DMS114 treated with DMSO at 0.1 percent for 48 hours (cell line): ENCODE data around the gene ONECUT3.

Experiments used
- DNase-seq: peaks from one replicate; lab custom pipeline; 2025; ENCODE audit not compliant: unreplicated experiment; lab: John Stamatoyannopoulos, UW

Gene ONECUT3

DNA sequence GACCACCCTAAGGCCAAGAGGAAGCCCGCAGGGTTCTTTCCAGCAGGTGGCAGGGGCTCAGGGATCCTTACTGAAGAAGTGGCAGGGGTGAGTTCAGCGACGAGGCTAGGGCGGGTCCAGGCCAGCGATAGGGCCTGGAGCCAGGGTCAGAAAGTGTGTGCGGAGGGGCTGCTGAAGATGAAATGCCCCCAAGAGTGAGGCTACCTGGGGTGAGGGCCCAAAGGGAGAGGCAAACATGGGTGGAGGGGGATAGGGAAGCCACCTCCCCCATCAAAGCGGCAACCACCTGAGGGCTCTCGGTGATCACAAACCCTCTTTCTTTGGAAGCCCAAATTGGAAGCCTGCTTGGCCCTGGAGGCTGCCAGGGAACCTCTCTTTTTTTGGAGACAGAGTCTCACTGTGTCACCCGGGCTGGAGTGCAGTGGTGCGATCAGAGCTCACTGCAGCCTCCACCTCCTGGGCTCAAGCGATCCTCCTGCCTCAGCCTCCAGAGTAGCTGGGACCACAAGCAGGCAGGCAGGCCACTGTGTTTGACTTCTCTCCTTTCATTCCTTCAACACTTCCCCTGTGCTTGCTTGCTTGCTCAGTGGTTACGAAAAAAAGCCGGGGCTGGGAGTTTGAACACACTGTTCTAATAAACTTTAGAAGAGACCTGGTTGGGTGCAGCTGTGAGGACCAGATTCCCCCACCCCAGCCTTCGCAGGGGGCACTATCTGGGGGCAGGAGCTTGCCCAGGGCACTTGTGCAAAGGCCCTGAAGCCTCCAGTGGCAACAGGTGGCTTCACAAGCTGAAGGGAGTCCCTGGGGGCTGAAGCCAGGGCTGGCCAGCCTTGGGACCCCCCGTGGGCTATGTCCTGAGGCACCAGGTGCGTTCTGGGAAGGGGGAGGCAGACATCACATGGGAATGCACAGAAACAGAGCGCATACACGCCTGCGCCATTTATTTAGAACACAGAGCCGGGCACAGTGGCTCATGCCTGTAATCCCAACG, 60.2 kb downstream of the ONECUT3 start:
- no peak for DNase-seq

DNA sequence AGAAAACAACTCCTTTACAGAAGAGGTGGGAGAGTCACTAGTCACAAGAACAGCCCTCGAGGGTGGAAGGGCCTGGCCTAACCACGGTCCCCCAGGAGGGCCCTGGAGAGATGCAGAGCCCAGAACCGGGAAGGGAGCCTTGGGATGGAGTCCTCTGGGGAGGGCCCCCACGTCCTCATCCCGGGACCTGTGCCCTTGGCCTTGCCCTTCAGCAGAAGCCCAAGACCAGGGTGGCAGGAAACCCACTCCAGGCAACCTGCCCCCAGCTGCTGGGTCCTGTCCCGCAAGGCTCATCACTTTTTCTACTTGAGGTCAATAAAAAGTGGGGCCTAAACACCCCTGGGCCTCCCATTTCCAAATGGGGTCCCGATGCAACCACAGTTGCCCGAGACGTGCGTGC, 61.1 kb downstream of the ONECUT3 start:
- DNase-seq: no peak

DNA sequence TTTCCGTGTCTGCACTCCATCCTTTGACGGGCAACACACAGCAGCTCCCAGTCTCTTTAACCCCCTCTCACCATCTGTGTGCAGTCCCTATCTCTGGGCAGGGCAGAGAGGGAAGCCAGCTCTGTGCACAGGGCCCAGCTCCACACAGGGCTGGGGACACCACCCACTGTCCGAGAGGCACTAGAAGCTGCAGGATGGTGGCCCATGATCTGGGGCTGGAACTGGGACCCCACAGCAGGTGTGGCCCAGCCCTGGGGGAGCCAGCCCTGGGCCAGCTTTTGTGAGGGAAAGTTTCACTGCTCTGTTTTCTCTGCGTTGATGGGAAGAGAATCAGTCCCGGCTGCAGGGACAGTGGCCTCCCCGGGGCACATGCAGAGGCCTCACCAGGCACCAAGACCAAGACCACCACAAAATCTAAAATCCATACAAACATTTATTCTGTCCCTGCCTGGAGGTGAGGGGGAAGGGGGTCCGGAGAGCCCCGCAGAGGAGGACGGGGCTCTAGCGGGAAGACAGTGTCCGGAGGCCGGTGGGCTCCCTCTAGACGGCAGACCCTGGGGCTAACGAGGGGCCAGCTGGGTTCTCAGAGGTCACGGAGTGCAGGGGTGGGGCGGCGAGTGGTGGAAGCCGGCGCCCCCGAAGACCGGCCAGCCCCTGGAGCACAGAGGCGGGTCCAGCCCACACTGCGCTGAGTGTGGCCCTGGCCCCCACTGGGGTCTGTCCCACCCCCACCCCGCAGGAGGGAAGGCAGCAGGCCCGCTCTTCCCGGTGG, 61.7 kb downstream of the ONECUT3 start:
- DNase-seq: no peak

DNA sequence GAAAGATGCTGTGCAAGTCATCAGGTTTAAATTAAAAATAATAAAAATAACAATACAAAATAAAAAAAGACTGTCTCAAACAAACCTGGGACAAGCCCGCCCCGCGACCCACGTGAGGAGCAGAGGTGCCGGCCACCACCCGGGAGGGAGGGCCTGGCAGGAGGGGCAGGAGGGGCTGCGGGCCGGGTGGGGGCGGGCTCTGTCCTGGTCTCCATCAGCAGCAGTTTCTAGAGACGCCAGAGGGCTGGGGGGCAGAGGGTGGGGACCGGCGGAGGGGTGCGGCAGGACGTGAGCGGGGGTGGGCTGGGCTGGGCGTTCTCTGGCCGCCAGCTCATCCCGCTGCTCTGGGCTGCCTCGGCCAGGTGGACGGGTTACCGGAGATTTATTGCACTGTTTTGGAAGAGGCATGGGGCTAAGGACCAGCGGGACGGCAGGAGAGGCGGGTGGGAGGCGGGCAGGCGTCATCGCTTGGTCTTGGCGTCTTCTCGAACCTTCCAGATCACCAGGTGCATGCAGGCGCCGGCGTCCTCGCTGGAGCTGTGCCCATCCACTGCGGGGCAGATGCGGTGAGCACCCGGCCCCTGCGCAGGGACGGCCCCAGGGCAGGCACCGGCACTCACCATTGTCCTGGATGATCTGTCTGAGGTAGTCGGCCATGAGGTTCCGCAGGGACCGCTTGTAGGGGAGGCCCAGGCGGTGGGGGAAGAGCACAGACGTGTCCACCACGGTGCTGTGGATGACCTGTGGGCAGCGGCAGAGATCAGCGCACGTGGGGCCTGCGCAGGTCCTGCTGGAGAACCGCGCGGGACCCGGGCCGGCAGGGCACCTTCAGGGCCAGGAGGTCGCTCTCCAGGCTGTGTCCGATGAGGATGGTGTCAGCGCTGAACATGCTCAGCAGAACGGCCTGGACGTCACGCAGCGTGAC, 62.6 kb downstream of the ONECUT3 start:
- DNase-seq: no peak

DNA sequence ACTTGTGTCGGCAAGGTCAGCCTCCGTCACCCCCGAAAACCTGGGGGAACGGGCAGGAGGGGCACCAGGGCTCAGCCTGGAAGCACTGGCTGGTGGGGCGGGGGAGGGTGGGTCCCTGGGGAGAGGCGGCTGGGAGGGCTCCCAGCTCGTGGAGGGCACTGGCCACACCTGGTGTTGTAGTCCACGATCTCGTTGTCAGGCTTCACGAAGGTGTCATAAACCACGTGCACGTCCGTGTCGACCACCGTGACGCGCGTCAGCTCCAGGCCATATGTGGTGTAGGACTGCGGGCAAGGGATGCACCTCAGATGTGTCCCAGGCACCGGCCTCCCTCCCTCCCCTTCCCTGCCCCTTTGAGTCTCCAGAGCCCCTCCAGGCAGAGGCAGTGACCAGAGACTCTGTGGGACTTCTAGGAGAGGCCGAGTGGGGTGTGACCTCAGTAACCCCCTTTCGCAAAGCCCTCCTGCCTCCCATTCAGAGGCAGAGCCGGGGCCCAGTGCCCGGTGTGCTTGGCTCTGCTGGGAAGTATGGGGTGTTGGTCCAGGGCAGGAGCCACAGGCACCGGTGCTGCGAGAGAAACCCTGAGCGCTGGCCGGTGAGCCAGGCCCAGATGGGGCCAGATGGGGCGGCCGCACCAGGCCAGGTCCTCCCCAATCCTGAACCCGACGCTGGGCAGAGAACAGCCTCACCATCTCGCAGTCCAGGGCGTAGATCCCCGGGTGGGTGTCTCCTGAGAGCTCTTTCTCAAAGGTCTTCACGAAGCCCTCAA, 63.4 kb downstream of the ONECUT3 start:
- DNase-seq: no peak

DNA sequence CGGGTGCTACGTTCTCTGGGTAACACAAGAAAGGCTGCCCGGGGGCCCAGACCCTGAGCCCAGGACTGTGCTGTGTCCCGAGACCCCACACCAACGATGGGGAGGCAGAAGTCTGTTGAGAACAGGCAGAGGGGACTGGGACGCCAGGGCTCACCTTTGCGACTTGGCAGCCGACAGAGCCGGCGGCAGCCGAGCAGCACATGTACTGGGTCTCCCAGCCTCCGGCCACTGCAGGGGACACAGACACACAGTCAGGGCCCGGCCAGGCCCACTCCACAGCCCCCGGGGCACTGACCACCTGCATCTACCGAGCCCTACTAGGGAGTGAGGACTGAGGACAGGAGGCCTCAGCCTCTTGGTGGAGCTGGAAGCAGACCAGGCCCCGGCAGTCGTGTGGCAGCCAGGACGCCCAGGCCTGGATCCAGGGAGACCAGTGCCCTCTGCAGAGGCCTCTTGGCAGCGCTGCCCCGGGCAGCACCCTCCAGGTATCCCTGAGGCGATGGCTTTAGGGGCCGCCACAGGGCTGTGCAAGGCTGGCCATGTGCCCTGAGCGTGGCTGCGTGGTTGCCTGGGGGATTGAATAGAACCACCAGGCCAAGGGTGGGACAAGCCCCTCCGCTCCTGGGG, 64.4 kb downstream of the ONECUT3 start:
- DNase-seq: no peak

DNA sequence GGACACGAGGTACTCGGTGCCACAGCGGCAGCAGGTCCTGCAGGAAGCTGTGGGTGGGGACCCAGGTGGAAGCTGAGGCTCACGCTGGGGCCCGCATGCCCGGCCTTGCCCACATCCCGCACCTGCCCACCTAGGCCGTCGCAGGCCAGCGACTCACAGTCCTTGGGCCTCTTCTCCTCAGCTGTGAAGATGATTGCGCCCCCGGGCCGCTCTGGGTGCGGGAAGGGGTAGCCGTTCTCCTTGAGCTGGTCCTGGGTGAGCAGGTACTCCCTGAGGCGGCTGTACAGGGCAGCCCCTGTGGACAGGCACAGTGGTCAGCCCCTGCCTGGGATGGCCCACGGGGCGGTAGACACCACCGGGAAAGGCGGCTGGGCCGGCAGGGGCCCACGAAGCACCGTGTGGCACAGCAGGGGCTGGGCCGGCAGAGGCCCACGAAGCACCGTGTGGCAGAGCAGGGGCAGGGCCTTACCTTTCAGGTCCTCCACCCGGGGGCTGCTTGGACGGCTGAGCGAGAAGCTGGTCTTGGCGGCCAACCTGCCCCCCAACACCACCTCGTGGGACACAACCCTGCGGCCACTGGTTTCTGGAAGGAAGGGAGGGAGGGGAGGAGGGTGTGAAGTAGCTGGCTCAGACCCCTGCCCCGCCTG, 65.4 kb downstream of the ONECUT3 start:
- DNase-seq: no peak

DNA sequence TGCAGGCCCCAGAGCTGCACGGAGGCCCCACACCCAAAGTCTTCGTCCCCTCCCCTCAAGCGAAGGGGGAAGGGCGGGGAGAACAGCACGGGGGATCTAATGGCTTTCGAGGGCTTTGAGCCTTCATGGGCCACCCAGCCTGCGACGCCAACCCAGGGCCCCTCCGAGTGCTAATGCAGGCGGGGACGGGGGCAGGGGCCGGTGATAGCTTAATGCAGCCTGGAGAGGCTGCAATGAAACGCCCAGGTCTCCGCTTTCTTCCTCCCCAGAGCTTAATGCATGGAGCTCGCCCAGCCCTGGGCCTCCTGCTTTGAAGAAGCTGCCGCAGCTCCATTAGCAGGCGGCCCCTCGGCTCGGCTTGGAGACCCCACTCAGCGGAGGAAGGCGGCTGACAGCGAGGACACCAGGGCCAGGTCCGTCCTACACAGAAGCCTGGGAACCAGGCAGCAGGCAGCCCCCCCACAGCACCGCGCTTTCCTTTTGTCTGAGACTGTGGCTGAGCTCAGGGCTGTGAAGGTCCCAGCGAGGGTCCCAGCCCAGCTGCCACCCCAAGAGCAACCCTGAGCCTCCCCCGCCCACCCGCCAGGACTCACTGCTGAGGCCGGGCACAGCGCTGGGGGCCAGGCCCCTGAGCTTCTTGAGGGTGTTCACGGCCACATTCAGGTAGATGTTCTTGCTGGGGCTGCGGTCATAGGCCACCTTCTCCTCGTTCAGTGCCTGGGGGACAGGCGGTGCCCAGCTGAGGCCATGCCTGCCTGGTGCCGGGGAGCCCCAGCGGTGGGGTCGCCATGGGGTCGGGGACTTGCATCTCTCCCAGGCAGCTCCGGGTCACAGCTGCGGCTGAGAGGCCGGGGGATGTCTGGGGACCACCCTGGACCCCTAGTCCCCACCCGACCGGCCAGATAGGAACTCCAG, 66.3 kb downstream of the ONECUT3 start:
- DNase-seq: no peak

DNA sequence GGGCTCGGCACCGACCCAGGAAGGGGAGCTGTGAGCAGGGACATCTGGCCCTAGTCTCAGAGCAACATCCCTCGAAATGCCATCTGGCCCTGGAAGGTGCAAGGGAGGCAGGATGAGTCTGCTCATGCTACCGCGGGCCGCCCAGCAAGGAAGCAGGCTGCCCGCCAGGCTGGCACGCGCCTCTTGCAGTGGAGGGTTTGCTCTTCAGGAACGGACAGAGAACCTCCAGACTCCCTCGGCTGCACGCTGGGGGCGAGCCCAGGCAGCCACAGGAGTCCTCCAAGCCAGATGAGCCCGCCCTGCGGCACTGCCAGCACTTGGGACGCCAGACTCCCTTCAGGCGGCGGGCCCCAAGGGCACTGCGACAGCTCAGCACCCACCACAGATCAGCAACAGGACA, 68.9 kb downstream of the ONECUT3 start:
- no peak for DNase-seq

DNA sequence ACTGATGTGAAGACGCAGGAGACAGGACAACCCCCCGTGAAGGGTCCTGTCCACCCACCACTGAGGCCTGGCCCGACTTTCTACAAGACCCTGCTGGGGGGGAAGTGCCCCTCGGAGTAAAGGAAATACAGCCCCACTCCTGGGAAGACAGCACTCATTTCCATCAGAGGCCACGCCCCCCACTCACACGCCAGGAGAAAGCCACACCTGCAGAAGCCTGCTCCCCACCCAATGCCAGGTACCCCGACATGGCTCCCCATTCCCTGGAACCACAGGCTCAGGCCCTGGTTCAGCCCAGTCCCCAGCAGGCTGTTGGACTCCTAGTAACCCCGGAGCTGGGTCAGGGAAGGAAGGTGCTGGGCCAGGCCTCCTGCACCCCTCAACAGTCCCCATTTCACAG, 69.7 kb downstream of the ONECUT3 start:
- DNase-seq: no peak

DNA sequence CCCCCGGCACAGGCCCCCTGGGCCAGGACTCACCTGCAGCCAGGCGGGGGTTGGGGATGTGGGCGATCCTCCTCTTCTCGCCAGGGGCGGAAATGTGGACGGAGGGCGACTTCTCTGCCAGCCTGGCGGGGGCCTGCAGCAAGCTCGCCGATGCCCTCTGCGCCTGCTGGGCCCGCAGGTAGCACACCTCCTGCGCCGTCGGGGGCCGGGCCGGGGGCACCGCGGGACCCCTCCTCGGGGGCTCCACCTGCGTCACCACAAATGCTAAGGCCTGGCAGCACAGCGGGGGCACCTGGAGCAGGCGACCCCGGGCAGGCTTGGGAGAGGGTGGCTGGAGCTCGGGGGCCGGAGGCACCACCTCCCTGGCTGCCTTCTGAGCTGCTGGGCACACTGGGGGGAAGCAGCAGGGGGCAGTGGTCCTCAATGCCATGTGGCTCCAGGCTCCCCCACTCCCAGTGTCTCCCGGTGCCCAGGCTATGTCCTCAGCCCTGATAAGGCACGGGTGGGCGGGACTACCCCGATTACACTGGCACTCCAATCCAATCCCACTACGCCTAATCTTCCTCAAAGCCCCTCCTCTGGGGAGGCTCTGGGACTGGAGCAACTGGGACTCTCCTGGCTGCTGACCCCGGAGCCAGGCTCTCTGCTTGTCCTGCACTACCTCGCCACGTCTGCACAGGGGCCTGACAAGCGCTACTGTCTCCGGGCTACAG, 70.4 kb downstream of the ONECUT3 start:
- no peak for DNase-seq

DNA sequence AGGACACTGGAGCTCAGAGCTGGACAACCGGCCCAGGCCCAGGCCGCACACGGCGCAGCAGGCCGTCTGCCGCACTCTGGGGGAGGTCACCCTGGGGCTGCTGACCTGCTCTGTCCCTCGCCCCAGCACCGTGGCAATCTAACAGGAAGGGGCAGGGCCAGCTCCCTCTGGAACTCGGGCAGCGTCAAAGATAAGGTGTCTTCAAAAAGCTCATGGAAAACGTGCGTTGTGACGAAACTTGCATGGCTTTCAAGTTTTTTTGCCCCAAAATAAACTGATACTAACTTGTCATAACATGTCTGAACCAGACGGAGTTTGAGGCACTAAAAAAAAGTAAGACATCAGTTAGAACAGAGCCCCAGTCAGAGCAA, 70.9 kb downstream of the ONECUT3 start:
- no peak for DNase-seq

DNA sequence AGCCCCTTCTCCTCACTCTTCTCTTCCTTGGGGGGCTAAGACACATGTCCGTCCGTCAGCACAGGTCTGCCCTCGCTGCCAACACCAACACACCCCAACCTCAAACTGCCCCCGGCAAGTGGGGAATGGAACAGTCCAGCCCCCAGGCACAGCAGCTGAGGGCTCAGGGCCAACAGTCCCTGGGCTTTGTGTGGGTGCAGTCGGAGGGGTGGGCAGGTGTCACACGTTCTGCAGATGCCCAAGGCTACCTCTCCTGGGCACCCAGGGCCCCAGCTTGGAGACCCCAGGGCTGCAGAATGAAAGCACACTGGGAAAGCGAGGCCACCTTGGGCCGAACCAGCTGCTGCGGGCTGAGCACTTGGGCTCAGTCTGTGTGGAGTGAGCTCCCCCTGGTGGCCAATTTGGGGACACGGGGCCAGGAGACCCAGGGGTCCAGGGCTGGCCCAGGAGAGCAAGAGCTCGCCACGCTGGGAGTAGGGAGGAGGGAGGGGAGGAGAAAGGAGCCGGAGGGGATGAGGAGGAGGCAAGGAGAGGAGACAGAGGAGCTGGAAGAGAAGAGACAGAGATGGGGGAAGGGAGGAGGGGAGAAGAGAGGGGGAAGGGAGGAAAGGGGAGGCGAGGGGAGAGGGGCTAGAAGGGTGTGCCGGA, 72.7 kb downstream of the ONECUT3 start:
- peak; percentile 18 for DNase-seq

DNA sequence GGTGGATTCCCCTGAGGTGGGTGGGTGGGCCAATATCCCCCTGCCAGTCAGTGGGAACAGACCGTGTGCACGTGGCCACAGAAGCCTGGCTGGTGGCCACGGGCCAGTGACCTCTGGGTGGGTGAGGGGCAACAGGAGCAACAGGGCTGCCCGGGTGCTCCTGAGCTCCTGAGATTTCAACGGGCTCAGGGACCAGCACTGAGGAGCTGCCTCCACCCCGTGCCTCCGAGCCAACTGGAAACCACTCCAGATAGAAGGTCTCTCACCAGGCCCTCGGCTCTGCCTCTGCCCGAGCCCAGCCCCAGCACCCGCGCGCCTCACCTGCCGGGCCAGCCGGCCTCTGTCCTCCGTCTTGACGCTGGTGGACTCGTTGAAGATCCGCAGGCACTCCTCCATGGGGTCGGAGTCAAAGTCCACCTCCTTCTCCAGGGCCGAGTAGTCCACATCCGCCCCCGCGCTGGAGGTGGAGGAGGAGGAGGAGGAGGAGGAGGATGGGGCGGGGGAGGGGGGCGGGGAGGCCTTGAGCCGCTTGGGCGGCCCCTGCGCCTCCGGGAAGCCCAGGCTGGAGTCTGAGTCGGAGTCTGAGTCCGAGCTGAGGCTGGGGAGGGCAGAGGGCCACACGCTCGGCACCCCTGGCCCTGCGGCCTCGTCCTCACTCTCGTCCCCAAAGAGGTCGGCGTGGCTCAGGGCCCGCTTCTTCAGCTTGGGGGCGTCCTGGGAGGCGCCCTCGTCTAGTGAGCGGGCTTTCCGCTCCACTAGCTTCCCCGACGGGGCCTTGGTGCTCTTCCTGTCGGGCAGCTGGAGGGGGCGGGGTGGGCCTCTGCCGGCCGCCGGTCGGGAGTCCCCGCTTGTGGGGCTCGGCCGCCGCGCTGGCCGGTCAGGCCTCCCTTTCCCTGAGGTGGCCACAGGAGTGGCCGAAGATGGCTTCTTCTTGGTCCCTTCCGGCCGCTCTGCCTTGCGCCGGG, 73.5 kb downstream of the ONECUT3 start:
- DNase-seq: no peak

DNA sequence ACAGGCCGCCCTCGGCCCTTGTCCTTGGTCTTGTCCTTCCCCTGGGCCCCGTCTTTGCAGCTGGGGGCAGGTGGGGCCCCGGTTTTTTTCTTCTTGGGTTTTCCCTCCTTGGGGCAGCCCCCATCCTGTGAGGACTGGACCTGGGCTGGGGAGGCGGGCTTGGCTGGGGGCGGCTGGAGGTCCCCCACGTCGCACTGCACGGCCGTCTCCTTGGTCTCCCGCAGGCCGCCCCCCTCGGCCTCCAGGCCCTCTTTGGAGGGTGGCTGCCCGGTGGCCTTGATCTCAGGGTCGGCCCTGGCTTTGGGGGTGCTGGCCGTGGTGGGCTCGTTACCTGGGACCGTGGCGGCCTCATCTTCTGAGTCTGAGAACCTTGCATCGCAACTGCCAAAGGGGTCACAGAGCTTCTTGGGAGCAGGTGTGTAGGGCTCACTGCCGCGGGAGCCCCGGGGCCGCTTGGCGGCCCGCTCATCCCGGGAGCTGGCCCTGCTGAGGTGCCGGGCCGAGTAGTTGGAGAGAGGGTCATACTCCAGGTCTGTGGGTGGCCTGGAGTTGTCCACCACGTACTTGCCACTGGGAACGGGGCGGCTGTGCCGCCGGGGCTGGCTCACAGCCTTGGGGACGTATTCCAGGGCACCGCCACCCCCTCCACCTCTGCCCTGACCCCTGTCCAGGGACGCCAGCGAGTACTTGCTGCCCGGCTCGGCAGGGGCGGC, 74.4 kb downstream of the ONECUT3 start:
- no peak for DNase-seq
